Hepatocyte (in vitro differentiated cells): ENCODE measurements around the gene PPP1R3G.

Source experiments
- EZH2 ChIP-seq: fragments of 200-600 bp; sonication (generic); IDR thresholded peaks from 2 replicates; pipeline ENCODE4 v1.6.1; 2016; ENCODE audit warnings: antibody characterized with exemption, mild to moderate bottlenecking, borderline replicate concordance
- TF ChIP-seq, protein P1 (sequence below): fragments of 200-600 bp; sonication (generic); IDR thresholded peaks from 2 replicates; pipeline ENCODE4 v1.5.1; 2016; ENCODE audit warnings: antibody characterized with exemption, mild to moderate bottlenecking; ENCODE audit not compliant: poor library complexity

GRCh38 chr6:5066456-5067093 is 18.6 kb upstream of the PPP1R3G start:
- TF ChIP-seq, protein P1, sequence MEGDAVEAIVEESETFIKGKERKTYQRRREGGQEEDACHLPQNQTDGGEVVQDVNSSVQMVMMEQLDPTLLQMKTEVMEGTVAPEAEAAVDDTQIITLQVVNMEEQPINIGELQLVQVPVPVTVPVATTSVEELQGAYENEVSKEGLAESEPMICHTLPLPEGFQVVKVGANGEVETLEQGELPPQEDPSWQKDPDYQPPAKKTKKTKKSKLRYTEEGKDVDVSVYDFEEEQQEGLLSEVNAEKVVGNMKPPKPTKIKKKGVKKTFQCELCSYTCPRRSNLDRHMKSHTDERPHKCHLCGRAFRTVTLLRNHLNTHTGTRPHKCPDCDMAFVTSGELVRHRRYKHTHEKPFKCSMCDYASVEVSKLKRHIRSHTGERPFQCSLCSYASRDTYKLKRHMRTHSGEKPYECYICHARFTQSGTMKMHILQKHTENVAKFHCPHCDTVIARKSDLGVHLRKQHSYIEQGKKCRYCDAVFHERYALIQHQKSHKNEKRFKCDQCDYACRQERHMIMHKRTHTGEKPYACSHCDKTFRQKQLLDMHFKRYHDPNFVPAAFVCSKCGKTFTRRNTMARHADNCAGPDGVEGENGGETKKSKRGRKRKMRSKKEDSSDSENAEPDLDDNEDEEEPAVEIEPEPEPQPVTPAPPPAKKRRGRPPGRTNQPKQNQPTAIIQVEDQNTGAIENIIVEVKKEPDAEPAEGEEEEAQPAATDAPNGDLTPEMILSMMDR: no peak
- no peak for TF ChIP-seq EZH2
